Frontal cortex (tissue), 4 donors: ENCODE data around the gene MNT. TPM values are rescaled to one million over a fixed set of nuclear protein-coding genes. Genes with fewer than 3 reads are reported as not detected.

Source experiments
- DNase-seq, 2 donors: peaks; one replicate each; pipeline ENCODE4 v3.0.0; 2012; ENCODE audit warnings: low spot score in 2 of 2
- FAIRE-seq: peaks from 2 replicates; lab custom pipeline; 2012; peaks lifted over from hg19 to GRCh38; lab: Jason Lieb, UNC
- total RNA-seq: library from RNA; depleted of rRNA; stranded (reverse); fragments of >200 nt; gene quantifications from one replicate; pipeline ENCODE4 v1.2.3, GENCODE V29; 2014
- donor health status: control.
- donor health status: control.
- donor health status: control.

MNT gene
- total RNA-seq, 1 donor from 2014 or later = 7.7 TPM

- FAIRE-seq (no peak), DNase-seq (no peak)
Measured at GRCh38 chr17:2369039-2369438, 31.8 kb downstream of the MNT start.

- DNase-seq = no peak
- no peak for FAIRE-seq
Measured at GRCh38 chr17:2368359-2368758, 32.5 kb downstream of the MNT start.

- no peak for FAIRE-seq
- no peak for DNase-seq
Measured at GRCh38 chr17:2366747-2367494, 33.9 kb downstream of the MNT start.

- DNase-seq = no peak
- FAIRE-seq = no peak
Measured at GRCh38 chr17:2365132-2365531, 35.7 kb downstream of the MNT start.

- FAIRE-seq (no peak), DNase-seq (no peak)
Measured at GRCh38 chr17:2364763-2365116, 36.1 kb downstream of the MNT start.

GRCh38 chr17:2363851-2364762 lies 36.8 kb downstream of the MNT start:
- FAIRE-seq (no peak), DNase-seq (peak in 1 of 2 donors; percentile 28)

GRCh38 chr17:2363318-2363717 lies 37.5 kb downstream of the MNT start:
- no peak for DNase-seq
- no peak for FAIRE-seq

GRCh38 chr17:2362881-2363280 lies 38.0 kb downstream of the MNT start:
- FAIRE-seq (no peak), DNase-seq (no peak)

GRCh38 chr17:2362416-2362815 lies 38.4 kb downstream of the MNT start:
- FAIRE-seq = no peak
- DNase-seq = no peak

- no peak for FAIRE-seq
- DNase-seq = no peak
Measured at GRCh38 chr17:2362016-2362415, 38.8 kb downstream of the MNT start.

- DNase-seq = no peak
- FAIRE-seq = no peak
Measured at GRCh38 chr17:2361010-2361760, 39.7 kb downstream of the MNT start.

- no peak for DNase-seq
- FAIRE-seq = no peak
Measured at GRCh38 chr17:2357931-2358434, 42.9 kb downstream of the MNT start.

- FAIRE-seq (no peak), DNase-seq (no peak)
Measured at GRCh38 chr17:2357237-2357636, 43.6 kb downstream of the MNT start.

GRCh38 chr17:2354311-2354710 lies 46.5 kb downstream of the MNT start:
- DNase-seq = no peak
- no peak for FAIRE-seq

- DNase-seq (no peak), FAIRE-seq (no peak)
Measured at GRCh38 chr17:2351269-2351668, 49.6 kb downstream of the MNT start.

GRCh38 chr17:2347805-2348685 lies 52.8 kb downstream of the MNT start:
- DNase-seq (peak in 1 of 2 donors; percentile 51), FAIRE-seq (no peak)

- no peak for DNase-seq
- FAIRE-seq = no peak
Measured at GRCh38 chr17:2346475-2346874, 54.4 kb downstream of the MNT start.

- no peak for DNase-seq
Measured at GRCh38 chr17:2344528-2344927, 56.3 kb downstream of the MNT start.

GRCh38 chr17:2343421-2343820 lies 57.4 kb downstream of the MNT start:
- no peak for DNase-seq
- FAIRE-seq = no peak

More at GRCh38 chr17:2344528-2344927, 56.3 kb downstream of the MNT start:
- no peak for FAIRE-seq
